Hindlimb muscle (tissue), 1 donor: ENCODE measurements around the gene PNPLA8. TPM values are rescaled to one million over a fixed set of nuclear protein-coding genes. Genes with fewer than 3 reads are reported as not detected.
"Not testable (repeated sequence)": the region's sequence is repeated elsewhere in the genome, so short reads cannot be mapped to it uniquely, and the experiment has no call there.

Experiments
- DNase-seq: peaks from one replicate; pipeline ENCODE4 v3.0.0-alpha.2; 2013
- polyA plus RNA-seq: library from polyadenylated mRNA; unstranded; fragments of 120-200 nt; gene quantifications from one replicate; pipeline ENCODE4 v1.2.1, GENCODE V29; 2013; ENCODE audit not compliant: insufficient read length

PNPLA8 gene
- polyA plus RNA-seq, 1 donor, result 22.3 TPM

DNA sequence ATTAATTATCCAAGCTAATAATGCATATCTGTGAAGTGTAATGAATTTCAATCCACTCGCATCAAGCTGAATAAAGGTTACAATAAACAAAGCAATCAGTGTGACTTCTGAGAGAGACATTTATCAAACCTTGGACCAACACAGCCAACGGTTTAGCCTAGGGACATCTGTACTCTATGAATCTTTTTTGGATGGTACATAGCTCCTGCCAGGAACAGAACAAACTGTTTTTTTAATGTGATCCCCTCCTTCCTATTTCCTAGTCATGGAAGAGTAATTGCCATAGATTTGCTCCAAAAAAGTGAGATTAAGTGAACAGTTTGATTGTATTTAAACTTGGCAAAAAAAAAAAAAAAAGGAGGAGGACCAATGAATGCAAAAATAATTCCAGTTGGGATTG lies 58.5 kb downstream of the PNPLA8 start:
- DNase-seq, result no peak

DNA sequence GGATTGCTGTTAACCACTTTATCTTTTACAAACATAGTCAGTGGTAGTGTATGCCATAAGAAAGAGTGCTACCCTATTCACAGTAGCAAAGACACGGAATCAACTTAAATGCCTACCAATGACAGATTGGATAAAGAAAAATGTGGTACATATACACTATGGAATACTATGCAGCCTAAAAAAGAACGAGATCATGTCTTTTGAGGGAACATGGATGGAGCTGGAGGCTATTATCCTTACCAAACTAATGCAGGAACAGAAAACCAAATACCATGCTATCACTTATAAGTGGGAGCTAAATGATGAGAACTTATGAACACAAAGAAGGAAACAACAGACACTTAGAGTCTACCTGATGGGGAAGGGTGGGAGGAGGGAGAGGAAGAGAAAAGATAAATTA lies 59.6 kb downstream of the PNPLA8 start:
- DNase-seq, result not testable (repeated sequence)

DNA sequence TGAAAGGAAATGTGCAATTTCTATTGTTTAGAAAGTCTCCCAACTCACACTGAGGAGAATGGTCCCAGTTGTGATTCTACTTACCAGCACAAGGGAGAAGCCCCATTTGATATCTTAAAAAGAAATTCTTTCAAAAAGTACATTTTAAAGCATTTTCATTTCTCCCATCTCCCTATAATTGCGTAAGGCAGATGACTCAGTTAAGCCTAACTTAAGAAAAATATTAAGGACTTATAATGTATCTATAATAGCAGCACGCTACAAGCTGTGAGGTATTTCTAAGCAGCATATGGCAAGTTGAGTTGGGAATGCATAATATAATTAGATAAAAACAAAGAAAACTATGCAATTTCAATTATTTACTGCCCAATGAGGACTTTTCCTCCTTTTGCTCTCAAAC lies 61.2 kb downstream of the PNPLA8 start:
- DNase-seq, result no peak

DNA sequence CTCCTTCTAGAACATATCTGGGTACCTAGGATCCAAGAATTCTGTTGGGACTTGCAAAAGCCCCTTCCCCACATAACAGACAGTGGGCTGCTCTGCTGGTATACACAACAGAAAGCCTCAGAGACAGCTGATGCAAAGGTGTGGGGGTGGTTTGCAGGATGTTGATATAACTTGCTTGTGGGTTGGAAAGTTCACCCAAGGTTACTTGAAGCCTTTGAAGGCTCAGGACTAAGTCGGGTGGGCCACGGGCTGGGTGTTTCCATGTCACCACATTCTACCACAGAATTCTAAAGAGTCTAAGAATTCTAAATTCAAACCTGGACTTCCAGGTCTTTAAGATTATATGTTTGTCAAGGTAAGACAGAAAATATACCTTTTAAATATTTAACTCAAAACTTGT lies 62.3 kb downstream of the PNPLA8 start:
- no peak for DNase-seq

DNA sequence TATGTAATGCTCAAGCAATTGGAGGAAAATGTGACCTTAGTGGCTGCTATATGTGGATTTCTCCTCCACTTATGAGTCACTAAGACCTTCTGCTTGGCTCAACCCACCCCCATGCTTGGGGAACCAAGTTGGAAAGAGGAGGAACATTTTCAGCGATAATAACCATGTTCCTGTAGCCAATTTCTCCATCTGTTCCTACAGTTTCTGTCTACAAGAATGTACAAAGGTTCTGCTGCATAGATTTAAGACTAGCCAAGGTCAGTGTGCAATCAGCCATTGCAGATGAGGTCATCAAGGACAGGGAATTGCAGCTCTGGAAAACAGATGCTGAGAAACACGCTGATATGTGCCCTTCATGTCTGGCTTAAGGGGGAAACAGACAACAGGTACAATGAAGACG lies 64.1 kb downstream of the PNPLA8 start:
- DNase-seq, result peak; percentile 12

DNA sequence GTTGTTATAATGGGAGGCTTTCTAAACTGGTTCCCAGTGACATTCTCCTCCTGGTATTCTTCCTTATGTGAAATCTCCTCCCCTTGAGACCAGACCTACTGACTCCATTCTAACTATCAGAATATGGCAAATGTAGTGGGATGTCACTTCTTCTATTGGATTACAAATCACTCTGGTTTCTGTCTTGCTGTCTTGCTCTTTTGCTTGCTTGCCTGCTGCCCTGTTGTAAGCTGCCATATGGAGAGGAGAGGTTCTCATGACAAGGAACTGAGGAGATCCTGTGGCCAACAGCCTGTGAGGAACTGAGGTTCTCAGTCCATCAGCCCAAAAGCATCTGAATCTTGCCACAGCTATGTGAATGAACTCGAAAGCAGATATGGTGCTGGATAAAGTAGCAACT lies 65.0 kb downstream of the PNPLA8 start:
- no peak for DNase-seq

DNA sequence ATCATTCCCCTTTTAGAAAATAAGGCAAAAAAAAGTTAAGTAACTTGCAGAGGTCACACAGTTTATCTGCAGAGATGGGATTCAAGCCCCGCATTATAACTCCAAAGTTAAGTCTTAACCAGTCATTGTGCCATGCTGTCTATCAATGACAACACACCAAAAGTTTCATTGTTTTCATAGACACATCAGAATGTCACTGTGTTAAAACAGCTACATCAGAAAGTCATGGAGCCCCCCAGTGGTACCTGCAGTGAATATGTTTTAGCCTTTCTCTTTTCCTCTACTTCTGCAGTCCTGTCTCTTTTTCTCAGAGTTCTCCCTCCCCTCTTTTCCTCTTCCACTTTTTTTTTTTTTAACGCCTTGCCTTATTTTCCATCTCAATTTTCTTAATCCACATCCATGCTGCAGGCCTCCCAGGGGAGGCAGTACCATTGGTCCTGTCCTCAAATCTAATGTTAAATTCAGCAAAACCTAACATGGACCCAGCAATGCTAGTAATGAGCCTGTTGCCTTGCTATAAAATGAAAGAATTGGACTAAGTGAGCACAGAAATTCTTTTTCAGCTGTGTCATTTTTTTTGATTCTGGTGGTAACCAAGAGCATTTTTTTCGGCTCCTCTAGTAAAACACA lies 65.9 kb downstream of the PNPLA8 start:
- peak; percentile 14 for DNase-seq

DNA sequence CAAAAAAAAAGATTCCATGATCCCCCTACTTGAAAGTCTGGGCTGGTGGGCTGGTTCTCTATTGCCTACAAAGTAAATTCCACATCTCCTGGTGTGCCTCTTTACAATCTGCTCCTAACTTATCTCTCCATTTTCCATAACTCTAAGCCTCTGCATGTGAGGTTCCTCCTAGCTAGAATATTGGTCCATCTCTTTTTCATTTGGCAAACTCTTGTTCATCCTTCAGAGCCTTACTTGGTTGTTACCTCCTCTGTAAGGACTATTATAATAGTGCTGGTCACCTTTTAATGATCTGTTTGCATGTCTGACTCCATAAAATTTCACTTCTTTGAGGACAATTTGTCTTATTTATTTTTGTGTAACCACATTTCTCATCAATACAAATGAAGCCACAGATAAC lies 68.1 kb downstream of the PNPLA8 start:
- no peak for DNase-seq

DNA sequence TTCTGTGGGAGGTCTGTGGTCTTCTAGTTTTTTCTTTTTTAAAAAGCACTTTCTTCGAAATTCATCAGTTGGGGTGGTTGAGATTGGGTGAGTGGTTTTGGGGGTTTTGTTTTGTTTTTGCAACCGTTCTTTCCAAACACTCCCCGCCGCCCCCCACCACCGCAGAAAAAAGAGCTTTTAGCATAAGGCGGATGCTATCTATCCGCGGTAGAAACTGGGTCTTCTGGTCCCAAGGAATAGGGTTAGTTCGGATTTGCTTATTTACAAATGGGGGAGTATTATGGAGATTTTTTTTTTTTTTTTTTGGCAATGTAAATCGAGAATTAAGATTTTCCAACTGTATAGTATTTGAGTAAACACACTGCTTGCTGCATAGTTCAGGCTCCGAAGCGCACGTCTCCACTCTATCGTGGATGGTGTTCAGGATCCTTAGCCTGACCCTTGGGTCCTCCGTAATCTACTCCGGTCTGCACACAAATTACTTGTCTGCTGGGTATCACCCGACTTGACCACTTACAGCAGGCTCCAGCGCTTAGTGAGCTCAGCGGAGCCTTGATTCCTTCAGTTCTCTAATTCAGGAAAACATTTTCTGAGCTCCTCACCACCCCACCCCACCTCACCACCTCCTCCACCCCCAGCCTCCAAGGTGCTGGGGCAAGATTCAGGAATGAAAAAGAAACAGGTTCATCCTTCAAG lies 68.9 kb downstream of the PNPLA8 start:
- DNase-seq, result no peak

DNA sequence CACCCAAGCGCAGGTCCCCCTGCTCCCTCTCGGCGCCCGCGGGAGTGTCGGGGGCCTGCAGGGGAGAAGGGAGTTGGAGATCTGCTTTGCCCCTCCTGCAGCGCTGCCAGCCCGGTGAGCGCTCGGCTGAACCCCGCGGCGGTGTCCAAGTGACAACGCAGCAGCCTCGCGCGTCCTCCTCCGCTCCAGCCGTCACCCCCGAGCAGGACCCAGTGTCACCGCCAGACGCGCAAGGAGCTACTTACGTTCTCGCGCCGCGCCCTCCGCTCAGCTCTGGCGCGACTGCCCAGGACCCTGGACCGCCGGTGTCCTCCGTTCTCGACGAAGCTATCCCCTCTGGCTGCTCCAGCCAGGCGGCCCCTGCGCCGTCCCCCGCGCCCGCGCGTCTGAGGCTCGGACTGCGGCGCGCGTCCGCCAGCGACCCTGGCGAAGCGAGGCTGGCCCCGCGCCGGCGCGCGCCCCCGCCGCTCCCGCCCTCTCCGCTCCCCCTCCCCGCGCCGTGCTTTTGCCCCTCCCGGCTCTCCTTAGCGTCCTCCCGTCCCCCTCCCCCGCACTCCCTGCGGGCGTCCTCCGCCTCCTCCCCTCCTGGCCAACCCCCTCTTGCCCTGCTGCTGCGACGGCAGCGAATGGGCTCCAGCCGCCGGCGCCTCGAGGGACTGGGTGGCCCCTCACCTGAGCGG lies 69.8 kb downstream of the PNPLA8 start, which contains the start of gene NRCAM:
NRCAM (minus strand) TSS at position 439 of the 680 bp plus-strand sequence. CDS start 216,372 bp downstream, outside the sequence.
- peak; percentile 36 for DNase-seq

DNA sequence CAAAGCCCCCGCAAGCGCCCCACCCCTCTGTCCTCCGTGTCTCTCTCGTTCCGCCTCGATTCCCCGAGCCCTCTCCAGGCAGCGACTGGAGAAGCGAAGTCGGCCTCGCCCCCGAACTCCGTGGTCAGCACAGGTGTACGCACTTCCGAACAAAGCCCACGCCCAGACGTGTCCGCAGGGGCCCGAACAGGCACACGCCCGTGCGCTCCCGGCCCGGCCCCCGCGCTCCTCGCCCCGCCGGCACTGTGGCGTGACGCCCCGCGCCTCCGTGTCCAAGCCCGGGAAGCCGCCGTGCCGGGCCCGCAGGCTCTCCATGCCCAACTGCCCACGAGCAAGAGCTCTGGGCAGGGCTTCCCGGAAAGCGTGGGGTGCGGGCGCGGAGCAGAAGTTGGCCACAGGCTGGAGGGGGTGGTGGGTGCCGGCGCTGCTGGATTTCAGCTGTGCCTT lies 70.4 kb downstream of the PNPLA8 start:
- peak; percentile 11 for DNase-seq

DNA sequence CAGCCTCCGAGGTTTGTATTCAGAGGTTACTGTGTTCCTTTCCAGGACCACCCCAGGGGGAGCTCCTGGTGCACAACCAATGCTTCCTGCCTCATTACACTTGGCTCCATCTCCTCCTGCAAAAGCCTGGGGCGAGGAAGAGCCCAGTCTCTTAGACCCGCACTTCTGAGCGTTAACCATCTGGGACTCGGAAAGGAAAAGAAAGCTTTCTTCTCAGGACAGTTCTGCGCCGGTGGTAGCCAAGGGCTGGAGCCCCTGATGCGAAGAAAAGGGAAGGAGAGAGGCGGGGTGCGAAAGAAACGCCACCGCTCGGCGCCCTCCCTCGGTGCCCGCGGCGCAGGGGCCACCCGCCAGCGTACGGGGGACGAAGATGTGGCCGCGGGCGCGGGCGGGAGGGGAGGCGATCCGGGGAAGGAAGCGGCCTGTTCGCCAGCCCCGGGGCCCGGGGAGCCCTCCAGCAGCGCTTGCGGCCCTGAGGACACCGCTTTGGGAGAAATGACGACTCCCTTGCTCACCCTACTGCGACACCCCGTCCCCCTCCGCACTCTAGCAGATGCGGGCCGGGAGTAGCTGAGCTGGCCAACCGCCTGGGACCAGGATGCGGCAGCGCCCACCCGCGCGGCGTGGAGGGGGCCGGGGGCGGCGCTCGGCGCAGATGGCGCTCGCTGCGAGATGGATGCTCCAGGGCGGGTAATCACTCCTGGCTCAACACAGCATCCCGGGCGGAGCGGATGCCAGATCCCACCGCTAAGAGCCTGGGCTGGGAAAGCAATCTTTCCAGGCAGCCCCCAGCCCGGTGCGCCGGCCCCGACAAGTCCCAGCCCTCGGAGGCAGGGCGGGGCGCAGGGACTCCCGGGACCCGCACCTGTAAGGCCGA lies 71.0 kb downstream of the PNPLA8 start:
- peak; percentile 21 for DNase-seq

DNA sequence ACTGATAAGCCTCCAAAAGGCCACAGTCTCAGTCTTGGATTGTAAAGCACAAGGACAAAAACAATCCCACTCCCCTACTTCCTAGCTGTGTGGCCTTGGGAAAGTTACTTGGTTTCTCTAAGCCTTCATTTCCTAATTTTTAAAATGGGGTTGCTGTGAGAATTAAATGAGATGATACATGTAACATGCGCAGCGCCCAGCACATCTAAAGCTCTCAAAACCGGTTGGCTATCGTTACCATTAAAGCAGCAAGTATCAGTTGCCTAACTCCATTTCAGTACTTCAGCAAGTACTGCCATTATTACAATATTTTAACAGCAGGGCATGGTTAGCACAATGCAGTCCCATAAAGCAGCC lies 71.6 kb downstream of the PNPLA8 start:
- no peak for DNase-seq

DNA sequence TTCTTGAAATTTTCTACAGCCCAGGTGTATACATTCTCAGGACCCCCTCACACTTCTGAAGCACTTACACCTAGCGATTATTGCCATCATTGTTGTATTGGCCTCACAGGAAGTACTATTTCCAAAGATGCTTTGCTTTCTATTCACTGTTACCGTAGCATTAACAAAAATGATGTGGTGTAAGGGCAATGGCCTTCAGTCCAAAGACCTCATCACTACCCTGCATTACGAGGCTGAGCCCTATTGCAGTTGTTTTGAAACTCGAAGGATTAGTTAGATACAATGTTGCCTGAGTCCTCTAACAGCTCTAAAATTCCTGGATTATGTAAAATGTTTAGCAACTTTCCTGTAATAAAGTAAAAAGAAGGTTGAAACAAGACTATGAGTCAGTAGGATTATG lies 72.6 kb downstream of the PNPLA8 start:
- DNase-seq, result no peak

DNA sequence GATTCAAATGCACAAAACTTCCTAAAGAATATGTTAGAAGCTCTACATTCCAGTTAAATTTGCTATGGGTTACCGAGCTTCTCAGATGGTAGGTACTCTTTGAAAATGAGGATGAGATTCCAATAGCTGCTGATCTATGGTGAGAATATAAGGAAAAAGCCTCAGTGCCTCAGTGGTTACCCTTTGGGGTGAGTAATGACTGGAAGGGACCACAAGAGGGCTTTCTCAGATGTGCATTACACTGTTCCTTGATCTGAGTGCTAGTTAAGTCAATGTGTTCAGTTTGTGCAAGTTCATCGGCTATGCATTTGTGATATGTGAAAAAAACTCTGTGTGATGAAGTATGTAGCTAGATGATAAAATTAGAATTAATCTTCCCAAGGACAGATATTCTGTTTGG lies 73.2 kb downstream of the PNPLA8 start:
- no peak for DNase-seq

DNA sequence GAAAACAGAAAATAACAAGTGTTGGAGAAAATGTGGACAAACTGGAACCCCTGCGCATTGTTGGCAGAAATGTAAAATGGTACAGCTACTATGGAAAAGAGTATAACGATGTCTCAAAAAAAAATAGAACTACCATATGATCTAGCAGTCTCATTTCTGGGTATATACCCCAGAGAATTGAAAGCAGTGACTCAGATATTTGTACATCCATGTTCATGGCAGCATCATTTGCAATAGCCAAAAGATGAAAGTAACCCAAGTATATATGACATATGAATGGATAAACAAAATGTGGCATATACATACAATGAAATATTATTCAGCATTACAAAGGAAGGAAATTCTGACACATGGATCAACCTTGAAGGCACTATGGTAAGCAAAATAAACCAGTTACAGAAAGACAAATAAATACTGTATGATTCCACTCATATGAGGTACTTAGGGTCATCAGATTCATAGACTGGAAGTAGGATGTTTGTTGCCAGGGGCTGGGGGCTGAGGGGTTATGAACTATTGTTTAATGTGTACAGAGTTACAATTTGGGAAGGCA lies 74.6 kb downstream of the PNPLA8 start:
- no peak for DNase-seq

DNA sequence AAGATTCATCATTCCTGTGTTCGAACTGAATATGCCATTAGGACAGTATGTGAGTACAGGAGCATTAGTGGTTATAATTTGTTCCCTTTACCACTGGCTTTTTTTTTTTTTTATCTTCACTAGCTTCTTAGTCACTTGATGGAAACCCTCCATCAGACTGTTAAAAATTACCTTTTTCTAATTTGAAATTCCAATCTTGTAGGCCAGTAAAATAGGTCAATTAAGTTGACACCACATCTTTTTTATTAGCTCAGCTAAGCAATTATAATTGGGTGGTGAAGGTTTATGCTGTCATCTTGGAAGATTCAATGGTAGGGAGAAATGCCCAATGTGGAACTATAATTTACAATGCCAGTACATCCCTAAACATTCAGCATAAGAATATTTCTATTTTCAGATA lies 75.8 kb downstream of the PNPLA8 start:
- no peak for DNase-seq

DNA sequence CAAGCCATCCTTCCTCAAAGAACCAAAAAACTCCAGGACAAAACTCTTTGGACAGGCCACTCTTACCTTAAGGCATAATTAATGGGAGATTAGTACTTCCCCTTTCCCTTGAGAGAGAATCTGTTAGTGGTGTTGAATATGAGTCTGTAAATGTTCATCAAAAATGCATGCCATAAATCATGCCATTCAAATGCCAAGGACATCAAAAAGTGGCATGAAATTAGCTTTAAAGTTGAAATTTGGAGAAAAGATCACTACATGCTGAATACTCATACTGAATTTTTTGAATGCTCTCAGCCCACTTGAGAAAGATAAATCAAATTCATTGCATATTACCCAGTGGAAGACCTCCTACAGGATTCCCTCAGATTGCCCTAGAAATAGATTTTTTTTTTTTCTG lies 76.4 kb downstream of the PNPLA8 start:
- DNase-seq, result no peak

DNA sequence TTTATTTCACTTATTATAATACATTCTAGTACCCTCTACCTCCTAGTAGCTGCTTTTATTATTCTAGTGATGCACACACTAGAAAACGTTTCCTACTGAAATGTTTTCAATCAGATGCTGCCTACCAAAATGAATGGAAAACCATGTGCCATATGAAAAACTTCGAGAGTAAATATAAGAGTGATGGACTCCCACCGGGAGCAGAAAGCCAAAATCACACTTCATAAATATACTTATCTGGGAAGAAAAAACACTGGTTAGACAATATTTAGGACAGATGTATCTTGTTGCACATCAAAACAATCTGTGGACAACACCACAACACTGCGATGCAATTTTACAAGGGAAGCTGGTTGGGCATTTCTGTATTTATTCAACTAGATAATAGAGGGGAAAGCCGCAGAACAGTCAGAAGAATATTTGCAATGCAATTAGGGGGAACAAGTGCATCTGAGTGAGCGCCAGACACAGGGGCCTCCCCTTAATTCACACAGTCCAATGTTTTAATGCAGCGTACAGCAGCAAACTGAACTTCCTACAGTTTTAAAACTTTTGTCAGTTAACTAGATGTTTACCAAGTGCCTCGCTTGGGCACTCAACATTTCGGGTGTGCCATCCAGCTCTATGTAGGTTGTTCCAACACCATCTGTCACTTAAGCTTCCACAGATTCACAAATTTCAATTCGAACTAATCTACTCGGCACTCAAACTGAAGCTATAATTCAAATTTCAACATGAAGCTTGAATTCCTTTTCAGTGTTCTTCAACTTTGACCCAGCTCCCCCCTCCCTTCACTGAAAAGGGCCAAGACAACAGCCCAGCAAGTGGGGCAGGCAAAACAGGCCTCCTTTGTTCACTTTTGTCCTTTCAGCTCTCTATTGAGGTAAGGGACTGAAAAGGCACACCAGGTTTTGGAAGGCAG lies 77.1 kb downstream of the PNPLA8 start:
- no peak for DNase-seq

DNA sequence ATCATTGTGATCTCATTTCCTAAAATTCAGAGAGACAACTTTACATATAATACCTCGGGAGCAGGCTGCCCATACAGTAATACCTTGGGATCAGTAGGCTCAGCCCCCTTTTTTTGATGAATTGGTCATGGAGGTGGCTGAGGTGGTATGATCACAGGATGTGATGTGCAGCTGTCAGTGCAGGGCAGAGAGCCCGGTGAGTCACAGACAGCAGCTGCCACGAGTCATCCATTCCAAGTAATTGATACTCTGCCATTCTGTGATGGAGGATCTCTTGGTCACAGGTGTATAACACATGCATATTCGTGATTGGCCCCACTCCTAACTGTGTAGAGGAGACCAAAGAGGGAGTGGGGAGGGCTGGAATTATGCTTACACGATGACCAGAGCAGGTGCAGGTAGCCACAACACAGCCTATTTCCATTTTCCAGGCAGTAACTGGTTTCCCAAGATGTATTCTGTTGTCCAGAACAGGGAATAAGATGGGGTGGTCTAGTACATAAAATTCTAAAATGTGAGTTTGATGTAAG lies 83.8 kb downstream of the PNPLA8 start:
- no peak for DNase-seq

DNA sequence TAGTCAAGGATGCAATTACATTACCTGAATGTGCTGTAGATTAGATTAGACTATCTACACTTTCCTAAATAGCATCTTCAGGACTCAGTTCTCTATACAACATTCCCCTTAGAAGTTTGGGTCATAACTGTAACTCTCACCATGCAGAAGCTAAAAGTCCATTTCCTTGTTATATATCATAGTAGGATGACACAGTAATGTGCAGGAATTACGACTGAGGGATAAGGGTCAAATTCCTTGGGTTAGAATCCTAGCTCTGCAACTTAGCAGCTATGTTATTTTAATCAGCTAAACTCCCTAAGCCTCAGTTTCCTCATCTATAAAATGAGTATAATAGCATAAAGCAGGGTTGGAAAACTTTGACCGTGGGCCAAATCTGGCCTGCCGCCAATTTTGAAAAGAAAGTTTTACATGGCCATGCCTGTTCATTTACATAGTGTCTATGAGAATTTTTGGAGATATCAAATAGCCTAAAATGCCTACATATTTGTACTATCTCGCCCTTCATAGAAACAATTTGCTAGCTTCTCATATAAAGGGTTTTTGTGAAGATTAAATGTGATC lies 84.5 kb downstream of the PNPLA8 start:
- no peak for DNase-seq
